H1 (cell line): ENCODE data around the gene MYLK3. TPM values are rescaled to one million over a fixed set of nuclear protein-coding genes. Genes with fewer than 3 reads are reported as not detected.
A peak's percentile ranks its signal among the peaks of the same experiment; 100 is the strongest.

Experiments used
- CTCF ChIA-PET: fragments of 300-600 bp; sonication (Branson Sonifier 250); formaldehyde crosslinking; loops from one replicate; lab custom pipeline; 2021; ENCODE audit not compliant: partially characterized antibody; lab: Charles Lee
- POLR2A ChIA-PET: fragments of 300-600 bp; sonication (Branson Sonifier 250); formaldehyde crosslinking; loops from one replicate; lab custom pipeline; 2021; ENCODE audit warnings: inconsistent platforms; ENCODE audit not compliant: partially characterized antibody; lab: Charles Lee
- DNase-seq, 2 experiments: peaks; one replicate each; pipeline versions ENCODE4 v3.0.0 to v3.0.0-alpha.2; 2010 to 2022; ENCODE audit warnings: low spot score in 2 of 2, low read depth in 1 of 2, mixed read lengths in 1 of 2
- FAIRE-seq: peaks from 2 replicates; lab custom pipeline; 2011; peaks lifted over from hg19 to GRCh38; lab: Jason Lieb, UNC
- H2AFZ ChIP-seq: 2 replicates; pipeline ENCODE4 v1.8.1; 2012; ENCODE audit warnings: low read length, inconsistent platforms
- H2AK5ac ChIP-seq: 2 replicates; pipeline ENCODE4 v1.6.1; 2013; ENCODE audit warnings: low read depth, low read length
- H2BK120ac ChIP-seq: replicated peaks from 2 replicates; pipeline ENCODE3; 2013; ENCODE audit warnings: low read depth, low read length, inconsistent platforms
- H2BK12ac ChIP-seq: 2 replicates; pipeline ENCODE4 v1.6.1; 2013; ENCODE audit warnings: low read depth, low read length
- H2BK15ac ChIP-seq: 2 replicates; pipeline ENCODE4 v1.6.1; 2013; ENCODE audit warnings: low read length
- H2BK20ac ChIP-seq: 2 replicates; pipeline ENCODE4 v1.6.1; 2013; ENCODE audit warnings: low read length
- H2BK5ac ChIP-seq: 2 replicates; pipeline ENCODE4 v1.6.1; 2013; ENCODE audit warnings: low read depth, low read length
- H3K14ac ChIP-seq: 2 replicates; pipeline ENCODE4 v1.6.1; 2013; ENCODE audit warnings: inconsistent platforms; ENCODE audit not compliant: insufficient read length
- H3K18ac ChIP-seq: 2 replicates; pipeline ENCODE4 v1.6.1; 2013; ENCODE audit warnings: low read length; ENCODE audit errors: extremely low read depth
- H3K23ac ChIP-seq: 2 replicates; pipeline ENCODE4 v1.6.1; 2013; ENCODE audit warnings: inconsistent platforms; ENCODE audit not compliant: insufficient read length
- H3K23me2 ChIP-seq: 2 replicates; pipeline ENCODE4 v1.6.1; 2013; ENCODE audit warnings: low read depth, low read length
- H3K27ac ChIP-seq: 2 replicates; pipeline ENCODE4 v1.6.1; 2011; ENCODE audit warnings: low read depth, low read length, inconsistent platforms
- H3K27me3 ChIP-seq, 4 experiments: replicated peaks in 1 of 4; 1 replicate in 1 of 4; 2 replicates in 3 of 4; pipeline versions ENCODE4 v1.6.1 to v1.8.1; 2011 to 2013; ENCODE audit warnings: low read length in 3 of 4, mild to moderate bottlenecking in 3 of 4, inconsistent platforms in 2 of 4, mixed read lengths in 2 of 4, moderate library complexity in 1 of 4; ENCODE audit not compliant: control insufficient read depth in 3 of 4, insufficient read depth in 3 of 4; ENCODE audit errors: extremely low read depth in 1 of 4
- H3K36me3 ChIP-seq, 4 experiments: 2 replicates each; pipeline versions ENCODE4 v1.6.1 to v1.8.1; 2011 to 2013; ENCODE audit warnings: mild to moderate bottlenecking in 4 of 4, low read length in 3 of 4, moderate library complexity in 2 of 4, control low read depth in 1 of 4, inconsistent platforms in 1 of 4; ENCODE audit not compliant: insufficient read depth in 4 of 4, control insufficient read depth in 2 of 4
- H3K4ac ChIP-seq: replicated peaks from 2 replicates; pipeline ENCODE3; 2013; ENCODE audit warnings: low read length, low read depth, mixed read lengths, inconsistent platforms; ENCODE audit not compliant: insufficient read length
- H3K4me1 ChIP-seq, 4 experiments: replicated peaks in 1 of 4; 1 replicate in 1 of 4; 2 replicates in 3 of 4; pipeline versions ENCODE4 v1.6.1 to v1.8.1; 2011 to 2013; ENCODE audit warnings: low read length in 3 of 4, inconsistent platforms in 2 of 4, mixed read lengths in 1 of 4; ENCODE audit not compliant: insufficient read depth in 4 of 4, control insufficient read depth in 3 of 4
- H3K4me2 ChIP-seq, 2 experiments: 2 replicates each; pipeline versions ENCODE4 v1.6.1 to v1.8.1; 2011 to 2013; ENCODE audit warnings: low read depth in 2 of 2, low read length in 2 of 2, control low read depth in 1 of 2, inconsistent platforms in 1 of 2, mild to moderate bottlenecking in 1 of 2; ENCODE audit not compliant: insufficient read depth in 1 of 2
- H3K4me3 ChIP-seq, 4 experiments: fragments of 200-600, 300-600 bp in 1 of 4; sonication (generic), shearing (Covaris generic), sonication (Bioruptor Twin) in 1 of 4; 2 replicates each; pipeline versions ENCODE4 v1.5.1 to v1.8.1; 2011 to 2016; ENCODE audit warnings: low read length in 4 of 4, low read depth in 3 of 4, control low read depth in 2 of 4, inconsistent platforms in 2 of 4, mild to moderate bottlenecking in 2 of 4, mixed read lengths in 1 of 4, moderate library complexity in 1 of 4; ENCODE audit not compliant: insufficient read depth in 2 of 4; ENCODE audit errors: extremely low read depth in 1 of 4
- H3K56ac ChIP-seq: replicated peaks from 2 replicates; pipeline ENCODE3; 2013; ENCODE audit warnings: low read depth, mild to moderate bottlenecking, mixed read lengths, low read length, inconsistent platforms; ENCODE audit not compliant: insufficient read length
- H3K79me1 ChIP-seq: 2 replicates; pipeline ENCODE4 v1.6.1; 2013; ENCODE audit warnings: low read depth, low read length, control low read depth
- H3K79me2 ChIP-seq, 2 experiments: 2 replicates each; pipeline versions ENCODE4 v1.6.1 to v1.8.1; 2012 to 2013; ENCODE audit warnings: low read length in 2 of 2, mild to moderate bottlenecking in 2 of 2, inconsistent platforms in 1 of 2; ENCODE audit not compliant: insufficient read depth in 2 of 2, control insufficient read depth in 1 of 2
- H3K9ac ChIP-seq, 4 experiments: replicated peaks in 1 of 4; 1 replicate in 1 of 4; 2 replicates in 3 of 4; pipeline versions ENCODE4 v1.6.1 to v1.8.1; 2011 to 2013; ENCODE audit warnings: low read depth in 3 of 4, low read length in 3 of 4, control low read depth in 2 of 4, mild to moderate bottlenecking in 2 of 4, moderate library complexity in 2 of 4, inconsistent platforms in 1 of 4; ENCODE audit errors: extremely low read depth in 1 of 4
- H3K9me3 ChIP-seq, 2 experiments: 2 replicates each; pipeline versions ENCODE4 v1.6.1 to v1.8.1; 2012 to 2013; ENCODE audit warnings: mild to moderate bottlenecking in 2 of 2, moderate library complexity in 2 of 2, control low read depth in 1 of 2, inconsistent platforms in 1 of 2, low read depth in 1 of 2, low read length in 1 of 2, mixed read lengths in 1 of 2; ENCODE audit not compliant: insufficient read depth in 2 of 2
- H4K20me1 ChIP-seq, 2 experiments: replicated peaks in 1 of 2; 2 replicates each; pipeline versions ENCODE3 to v1.8.1; 2011 to 2013; ENCODE audit warnings: inconsistent platforms in 2 of 2, low read length in 2 of 2, mild to moderate bottlenecking in 1 of 2; ENCODE audit not compliant: insufficient read depth in 2 of 2, control insufficient read depth in 1 of 2
- H4K5ac ChIP-seq: 2 replicates; pipeline ENCODE4 v1.6.1; 2013; ENCODE audit warnings: low read length, low read depth, mixed read lengths, inconsistent platforms; ENCODE audit not compliant: insufficient read length
- H4K8ac ChIP-seq: 2 replicates; pipeline ENCODE4 v1.8.0; 2013; ENCODE audit warnings: mild to moderate bottlenecking, moderate library complexity, low read length, inconsistent platforms; ENCODE audit not compliant: insufficient read depth; ENCODE audit errors: extremely low read depth
- H4K91ac ChIP-seq: replicated peaks from 2 replicates; pipeline ENCODE3; 2013; ENCODE audit warnings: low read length, mixed read lengths, inconsistent platforms; ENCODE audit not compliant: insufficient read length
- ATF2 ChIP-seq: IDR thresholded peaks from 2 replicates; pipeline ENCODE4 v1.6.1; 2012; ENCODE audit warnings: low read length, inconsistent platforms
- BACH1 ChIP-seq: IDR thresholded peaks from 2 replicates; pipeline ENCODE4 v1.6.1; 2012; ENCODE audit warnings: low read length, improper control_type of control experiment
- CHD2 ChIP-seq: IDR thresholded peaks from 2 replicates; pipeline ENCODE4 v1.6.1; 2012; ENCODE audit warnings: low read length, improper control_type of control experiment
- CTCF ChIP-seq, 3 experiments: IDR thresholded peaks; 1 replicate in 2 of 3; 2 replicates in 1 of 3; pipeline versions ENCODE4 v1.5.1 to v1.6.1; 2011; ENCODE audit warnings: low read length in 3 of 3, mild to moderate bottlenecking in 3 of 3, inconsistent platforms in 2 of 3, low read depth in 1 of 3, moderate library complexity in 1 of 3; ENCODE audit not compliant: insufficient read depth in 1 of 3; ENCODE audit errors: control extremely low read depth in 1 of 3
- EZH2 ChIP-seq: fragments of 200-600 bp; sonication (generic); IDR thresholded peaks from 2 replicates; pipeline ENCODE4 v1.7.1; 2012; ENCODE audit warnings: low read depth, mild to moderate bottlenecking, moderate library complexity, low read length, inconsistent platforms; ENCODE audit not compliant: severe bottlenecking
- FOSL1 ChIP-seq: IDR thresholded peaks from 2 replicates; pipeline ENCODE4 v1.6.1; 2011; ENCODE audit warnings: mild to moderate bottlenecking, low read depth, low read length, moderate library complexity; ENCODE audit not compliant: insufficient read depth
- GTF2F1 ChIP-seq: IDR thresholded peaks from 2 replicates; pipeline ENCODE4 v1.6.1; 2012; ENCODE audit warnings: low read depth, low read length, improper control_type of control experiment, borderline replicate concordance
- SP4 ChIP-seq: IDR thresholded peaks from 2 replicates; pipeline ENCODE4 v1.6.1; 2012; ENCODE audit warnings: low read length, inconsistent platforms
- USF2 ChIP-seq: IDR thresholded peaks from 2 replicates; pipeline ENCODE4 v1.6.1; 2011; ENCODE audit warnings: low read length, improper control_type of control experiment
- WGBS, 2 experiments: shearing (Covaris generic) in 1 of 2; methylation state at CpG; one replicate each; pipeline versions ENCODE4 v1.1.6 to v1.1.7; 2013 to 2015; ENCODE audit warnings: low lambda C conversion rate in 2 of 2, mixed read lengths in 2 of 2, inconsistent platforms in 1 of 2, low coverage in 1 of 2, missing lambda C conversion rate in 1 of 2; ENCODE audit not compliant: insufficient replicate concordance in 2 of 2, insufficient coverage in 1 of 2, insufficient read length in 1 of 2; ENCODE audit errors: extremely low coverage in 1 of 2, missing lambda C conversion rate in 1 of 2; 5-methylcytosine and 5-hydroxymethylcytosine counted together
- polyA plus RNA-seq, 7 experiments: library from polyadenylated mRNA; depleted of rRNA in 3 of 7; stranded (reverse) in 5 of 7; unstranded in 2 of 7; fragments of >200 nt in 5 of 7; fragments of 200-250 nt in 2 of 7; gene quantifications; 1 replicate in 5 of 7; 2 replicates in 1 of 7; 4 replicates in 1 of 7; pipeline versions ENCODE4 v1.2.1 to v1.2.3, GENCODE V29; 2011 to 2013; ENCODE audit warnings: missing spikeins in 2 of 7, mixed read lengths in 2 of 7
- total RNA-seq: library from RNA; stranded (reverse); fragmentation: NEBNext Ultra II Directional; extraction: Animal tissue kit (Norgen Biotek cat#: 25700); gene quantifications from 2 replicates; pipeline ENCODE4 v1.2.1, GENCODE V29; 2021

The MYLK3 gene
- total and polyA plus RNA-seq, 2 of the 8 experiments (the other 6 are each of a cell fraction or from before 2014, with no cell fraction given): 0.14 to 0.35 TPM

- CTCF ChIA-PET: interaction anchor here (0.8 to 2.1 kb wide), 2 partner anchors 12 to 66 kb away, joined by 3 to 6 read pairs; no protein-coding TSS in a partner anchor
- WGBS, 2 experiments: 90% methylated on average over 12 of the region's 12 CpGs; no CpG with 5 or more reads in 1 of the 2 experiments
- Histone ChIP-seq H3K27me3 (no peaks in the 10 kb centered on the region), H2AK5ac (no peak overlapping the region), H3K27ac (no peak overlapping the region), H3K23me2 (no peaks in the 10 kb centered on the region), H2AFZ (no peak overlapping the region), H3K14ac (no peak overlapping the region), H4K91ac (no peak overlapping the region), H2BK12ac (no peak overlapping the region), H3K4me1 (no peaks in the 10 kb centered on the region), H2BK120ac (no peak overlapping the region), H2BK5ac (no peak overlapping the region), H3K23ac (no peak overlapping the region), H3K9me3 (no peaks in the 10 kb centered on the region; a peak in 1 of 4 replicates), H4K20me1 (no peaks in the 10 kb centered on the region), H4K5ac (no peak overlapping the region), H4K8ac (peak overlapping the region; percentile 71; the same call in 1 of the 2 replicates), H3K9ac (no peak overlapping the region), H3K4me3 (no peak overlapping the region), H3K4me2 (no peak overlapping the region), H2BK20ac (no peak overlapping the region), H3K4ac (no peak overlapping the region), H3K79me1 (no peaks in the 10 kb centered on the region), H3K79me2 (no peaks in the 10 kb centered on the region), H3K56ac (no peak overlapping the region)
- FAIRE-seq (no peak), DNase-seq (peak in 1 of 2 experiments; percentile 27)
- POLR2A ChIA-PET: no interaction called here
- TF ChIP-seq GTF2F1 (no peak), SP4 (no peak), EZH2 (no peak), FOSL1 (no peak), CHD2 (no peak), USF2 (no peak), ATF2 (no peak), BACH1 (no peak), CTCF (IDR thresholded peaks at IDR 0.05; ENCODE audit: control extremely low read depth in 1 of 3, insufficient read depth in 1 of 3, low read depth in 1 of 3, low read length in 3 of 3) (no peak)
- TF ChIP-seq, all 59 proteins: peak for 0
- no peak overlapping the region for H3K18ac ChIP-seq
- no peaks in the 10 kb centered on the region for H3K36me3 ChIP-seq
- no peak overlapping the region for H2BK15ac ChIP-seq
Measured at GRCh38 chr16:46777804-46778203, 29.7 kb upstream of the MYLK3 start.
